ENCODE results near the gene OCRL.

DNA sequence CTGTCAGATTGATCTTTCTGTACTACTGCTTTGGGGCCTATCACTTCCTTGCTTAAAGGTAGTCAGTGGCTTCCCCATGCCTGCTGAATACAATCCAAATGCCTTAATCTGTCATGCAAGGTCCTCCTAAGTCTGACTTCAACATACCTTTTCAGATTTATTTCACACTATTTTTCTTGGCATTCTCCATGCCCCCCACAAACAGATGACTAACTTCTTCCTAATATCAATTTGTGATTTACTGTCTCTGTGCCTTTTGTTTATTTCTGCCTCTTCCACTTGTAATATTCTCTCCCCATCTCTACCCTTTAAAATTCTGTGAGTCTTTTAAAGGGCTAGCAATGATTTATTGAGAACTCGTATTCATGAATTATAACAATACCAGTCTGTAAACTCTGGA lies 41.8 kb downstream of the OCRL start:
- TF ChIP-seq EZH2phosphoT487 (IDR thresholded peaks at IDR 0.05; ENCODE audit: insufficient read depth, low read depth), result no peak
- TF ChIP-seq EZH2 (IDR thresholded peaks at IDR 0.05; ENCODE audit: insufficient read depth, poor library complexity, severe bottlenecking), result no peak
